ENCODE data around the gene TNFRSF8. TPM values are rescaled to one million over a fixed set of nuclear protein-coding genes. Genes with fewer than 3 reads are reported as not detected.

Gene TNFRSF8
- total and polyA plus RNA-seq, 2 of the 13 experiments (the other 11 are each of a cell fraction or from before 2014, with no cell fraction given) = not detected

DNA sequence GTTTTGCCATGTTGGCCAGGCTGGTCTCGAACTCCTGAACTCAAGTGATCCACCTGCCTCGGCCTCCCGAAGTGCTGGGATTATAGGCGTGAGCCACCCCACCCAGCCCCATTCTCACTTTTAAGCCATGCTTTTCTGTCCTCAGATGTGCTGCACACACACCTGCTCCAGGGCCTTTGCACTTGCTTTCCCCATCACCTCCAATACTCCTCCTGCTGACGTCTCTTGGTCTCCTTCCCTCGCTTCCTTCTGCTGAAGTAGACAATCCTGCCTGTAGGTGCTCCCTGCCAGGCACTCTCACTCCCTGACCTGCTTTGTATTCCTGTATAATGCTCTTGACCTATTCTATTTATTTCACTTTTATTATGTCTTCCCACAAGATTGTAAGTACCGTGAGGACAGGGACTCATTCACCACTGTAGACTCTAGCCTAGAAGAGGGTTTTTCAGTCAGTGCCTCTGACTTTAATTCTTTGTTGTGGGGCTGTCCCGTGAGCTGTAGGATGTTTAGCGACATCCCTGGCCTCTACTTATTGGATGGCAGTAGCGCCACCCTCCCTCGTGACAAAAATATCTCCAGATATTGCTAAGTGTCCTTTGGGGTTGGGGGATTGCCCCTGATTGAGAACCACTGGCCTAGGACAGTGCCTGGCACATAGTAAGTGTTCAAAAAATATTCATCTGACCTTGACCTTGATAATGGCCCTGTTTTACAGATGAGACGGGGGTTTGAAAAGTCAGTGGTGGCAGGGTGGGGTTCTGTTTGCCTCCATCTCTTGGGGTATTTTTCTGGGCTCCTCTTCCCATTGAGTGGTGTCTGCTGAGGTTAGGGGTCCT is 108.3 kb downstream of the TNFRSF8 start (continued):
- TF ChIP-seq, protein P1, sequence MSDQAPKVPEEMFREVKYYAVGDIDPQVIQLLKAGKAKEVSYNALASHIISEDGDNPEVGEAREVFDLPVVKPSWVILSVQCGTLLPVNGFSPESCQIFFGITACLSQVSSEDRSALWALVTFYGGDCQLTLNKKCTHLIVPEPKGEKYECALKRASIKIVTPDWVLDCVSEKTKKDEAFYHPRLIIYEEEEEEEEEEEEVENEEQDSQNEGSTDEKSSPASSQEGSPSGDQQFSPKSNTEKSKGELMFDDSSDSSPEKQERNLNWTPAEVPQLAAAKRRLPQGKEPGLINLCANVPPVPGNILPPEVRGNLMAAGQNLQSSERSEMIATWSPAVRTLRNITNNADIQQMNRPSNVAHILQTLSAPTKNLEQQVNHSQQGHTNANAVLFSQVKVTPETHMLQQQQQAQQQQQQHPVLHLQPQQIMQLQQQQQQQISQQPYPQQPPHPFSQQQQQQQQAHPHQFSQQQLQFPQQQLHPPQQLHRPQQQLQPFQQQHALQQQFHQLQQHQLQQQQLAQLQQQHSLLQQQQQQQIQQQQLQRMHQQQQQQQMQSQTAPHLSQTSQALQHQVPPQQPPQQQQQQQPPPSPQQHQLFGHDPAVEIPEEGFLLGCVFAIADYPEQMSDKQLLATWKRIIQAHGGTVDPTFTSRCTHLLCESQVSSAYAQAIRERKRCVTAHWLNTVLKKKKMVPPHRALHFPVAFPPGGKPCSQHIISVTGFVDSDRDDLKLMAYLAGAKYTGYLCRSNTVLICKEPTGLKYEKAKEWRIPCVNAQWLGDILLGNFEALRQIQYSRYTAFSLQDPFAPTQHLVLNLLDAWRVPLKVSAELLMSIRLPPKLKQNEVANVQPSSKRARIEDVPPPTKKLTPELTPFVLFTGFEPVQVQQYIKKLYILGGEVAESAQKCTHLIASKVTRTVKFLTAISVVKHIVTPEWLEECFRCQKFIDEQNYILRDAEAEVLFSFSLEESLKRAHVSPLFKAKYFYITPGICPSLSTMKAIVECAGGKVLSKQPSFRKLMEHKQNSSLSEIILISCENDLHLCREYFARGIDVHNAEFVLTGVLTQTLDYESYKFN (CRISPR knock-in tag; conservative IDR thresholded peaks at IDR 0.05) = no peak
- TF ChIP-seq HOXA7 (CRISPR knock-in tag; IDR thresholded peaks at IDR 0.05) = no peak
- TF ChIP-seq HMGA1 (CRISPR knock-in tag; conservative IDR thresholded peaks at IDR 0.05) = no peak
- no peak for TF ChIP-seq CREM (IDR thresholded peaks at IDR 0.05)
- no peak for TF ChIP-seq CREM (CRISPR knock-in tag; IDR thresholded peaks at IDR 0.05)
- TF ChIP-seq RXRB (CRISPR knock-in tag; IDR thresholded peaks at IDR 0.05; ENCODE audit: borderline replicate concordance) = no peak
- TF ChIP-seq, protein P2, sequence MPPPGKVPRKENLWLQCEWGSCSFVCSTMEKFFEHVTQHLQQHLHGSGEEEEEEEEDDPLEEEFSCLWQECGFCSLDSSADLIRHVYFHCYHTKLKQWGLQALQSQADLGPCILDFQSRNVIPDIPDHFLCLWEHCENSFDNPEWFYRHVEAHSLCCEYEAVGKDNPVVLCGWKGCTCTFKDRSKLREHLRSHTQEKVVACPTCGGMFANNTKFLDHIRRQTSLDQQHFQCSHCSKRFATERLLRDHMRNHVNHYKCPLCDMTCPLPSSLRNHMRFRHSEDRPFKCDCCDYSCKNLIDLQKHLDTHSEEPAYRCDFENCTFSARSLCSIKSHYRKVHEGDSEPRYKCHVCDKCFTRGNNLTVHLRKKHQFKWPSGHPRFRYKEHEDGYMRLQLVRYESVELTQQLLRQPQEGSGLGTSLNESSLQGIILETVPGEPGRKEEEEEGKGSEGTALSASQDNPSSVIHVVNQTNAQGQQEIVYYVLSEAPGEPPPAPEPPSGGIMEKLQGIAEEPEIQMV (CRISPR knock-in tag; IDR thresholded peaks at IDR 0.05; ENCODE audit: low read depth) = no peak
- no peak for TF ChIP-seq ZNF644 (CRISPR knock-in tag; IDR thresholded peaks at IDR 0.05; ENCODE audit: low read depth)
- TF ChIP-seq, protein P3, sequence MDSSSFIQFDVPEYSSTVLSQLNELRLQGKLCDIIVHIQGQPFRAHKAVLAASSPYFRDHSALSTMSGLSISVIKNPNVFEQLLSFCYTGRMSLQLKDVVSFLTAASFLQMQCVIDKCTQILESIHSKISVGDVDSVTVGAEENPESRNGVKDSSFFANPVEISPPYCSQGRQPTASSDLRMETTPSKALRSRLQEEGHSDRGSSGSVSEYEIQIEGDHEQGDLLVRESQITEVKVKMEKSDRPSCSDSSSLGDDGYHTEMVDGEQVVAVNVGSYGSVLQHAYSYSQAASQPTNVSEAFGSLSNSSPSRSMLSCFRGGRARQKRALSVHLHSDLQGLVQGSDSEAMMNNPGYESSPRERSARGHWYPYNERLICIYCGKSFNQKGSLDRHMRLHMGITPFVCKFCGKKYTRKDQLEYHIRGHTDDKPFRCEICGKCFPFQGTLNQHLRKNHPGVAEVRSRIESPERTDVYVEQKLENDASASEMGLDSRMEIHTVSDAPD (CRISPR knock-in tag; IDR thresholded peaks at IDR 0.05) = no peak
- no peak for TF ChIP-seq ELF1 (CRISPR knock-in tag; IDR thresholded peaks at IDR 0.05)
- TF ChIP-seq, protein P4, sequence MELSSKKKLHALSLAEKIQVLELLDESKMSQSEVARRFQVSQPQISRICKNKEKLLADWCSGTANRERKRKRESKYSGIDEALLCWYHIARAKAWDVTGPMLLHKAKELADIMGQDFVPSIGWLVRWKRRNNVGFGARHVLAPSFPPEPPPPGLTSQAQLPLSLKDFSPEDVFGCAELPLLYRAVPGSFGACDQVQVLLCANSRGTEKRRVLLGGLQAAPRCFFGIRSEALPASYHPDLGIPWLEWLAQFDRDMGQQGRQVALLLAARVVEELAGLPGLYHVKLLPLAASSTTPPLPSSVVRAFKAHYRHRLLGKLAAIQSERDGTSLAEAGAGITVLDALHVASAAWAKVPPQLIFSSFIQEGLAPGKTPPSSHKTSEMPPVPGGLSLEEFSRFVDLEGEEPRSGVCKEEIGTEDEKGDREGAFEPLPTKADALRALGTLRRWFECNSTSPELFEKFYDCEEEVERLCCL (CRISPR knock-in tag; IDR thresholded peaks at IDR 0.05; ENCODE audit: borderline replicate concordance) = no peak
